ENCODE results near the gene CDK9. TPM values are rescaled to one million over a fixed set of nuclear protein-coding genes. Genes with fewer than 3 reads are reported as not detected.

Gene CDK9
- total and polyA plus RNA-seq, 2 experiments from 2014 or later: 58.5 to 84.3 TPM

DNA sequence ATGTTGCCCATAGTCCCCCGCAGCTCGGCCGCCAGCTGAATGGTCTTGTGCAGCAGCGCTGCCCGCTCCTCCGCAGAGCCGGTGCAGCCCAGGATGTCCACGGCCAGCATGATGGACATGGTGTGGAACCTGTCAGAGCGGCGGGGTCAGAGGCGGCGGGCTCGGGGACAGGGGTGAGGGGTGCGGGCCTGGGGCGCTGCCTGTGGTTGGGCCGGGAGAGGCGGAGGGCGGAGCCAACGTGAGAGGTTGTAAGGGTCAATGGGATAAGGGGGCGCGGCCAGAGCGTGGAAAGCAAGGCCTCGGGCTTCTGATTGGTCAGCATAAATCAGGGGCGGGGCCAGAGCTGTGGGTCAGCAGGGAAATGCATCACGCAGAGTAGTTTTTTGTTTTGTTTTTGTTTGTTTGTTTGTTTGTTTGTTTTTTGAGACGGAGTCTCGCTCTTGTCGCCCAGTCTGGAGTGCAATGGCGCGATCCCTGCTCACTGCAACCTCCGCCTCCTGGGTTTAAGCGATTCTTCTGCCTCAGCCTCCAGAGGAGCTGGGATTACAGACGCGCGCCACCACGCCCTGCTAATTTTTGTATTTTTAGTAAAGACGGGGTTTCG is 43.9 kb upstream of the CDK9 start:
- Histone ChIP-seq H3K4me3 (peak overlapping the region; percentile 80), H2AFZ (peak overlapping the region; percentile 85; the same call in 1 of the 2 replicates), H3K27ac (ENCODE audit: low read depth) (peak overlapping the region; percentile 90), H3K4me2 (peak overlapping the region; percentile 95), H3K27me3 (ENCODE audit: insufficient read depth) (no peaks in the 10 kb centered on the region), H3K79me2 (replicated peaks; ENCODE audit: insufficient read depth) (no peaks in the 10 kb centered on the region), H3F3A (replicated peaks; ENCODE audit: low read depth) (0 out of 2 replicates have a peak, but pooled peaks cover 6% of the 10 kb centered on the region), H3K9me2 (ENCODE audit: insufficient read depth) (no peaks in the 10 kb centered on the region), H4K20me1 (replicated peaks; ENCODE audit: insufficient read depth) (no peaks in the 10 kb centered on the region; the same call in 1 of the 2 replicates), H3K36me3 (ENCODE audit: insufficient read depth) (no peaks in the 10 kb centered on the region), H3K4me1 (ENCODE audit: insufficient read depth) (no peaks in the 10 kb centered on the region; the same call in 1 of the 2 replicates)
- no peaks in the 10 kb centered on the region for H3K9me3 Mint-ChIP-seq
- H3K27me3 Mint-ChIP-seq (ENCODE audit: insufficient read depth, low read depth, poor library complexity): peaks cover 9% of the 10 kb centered on the region
- H3K36me3 Mint-ChIP-seq (ENCODE audit: low read depth): no peaks in the 10 kb centered on the region
- peak; percentile 91 for ATAC-seq
- peak overlapping the region; percentile 85 for H3K4me3 Mint-ChIP-seq
- H3K4me1 Mint-ChIP-seq: peaks cover 6% of the 10 kb centered on the region; the same call in 2 of the 3 replicates
- no peak for TF ChIP-seq NANOG (IDR thresholded peaks at IDR 0.05; ENCODE audit: borderline replicate concordance)
- no peak for TF ChIP-seq EZH2 (IDR thresholded peaks at IDR 0.05; ENCODE audit: low read depth, unreplicated experiment)
- no peak for TF ChIP-seq ZNF331 (CRISPR knock-in tag; IDR thresholded peaks at IDR 0.05; ENCODE audit: low read depth)
- TF ChIP-seq POLR2AphosphoS5 (IDR thresholded peaks at IDR 0.05; ENCODE audit: low read depth): no peak
- TF ChIP-seq, protein P1, sequence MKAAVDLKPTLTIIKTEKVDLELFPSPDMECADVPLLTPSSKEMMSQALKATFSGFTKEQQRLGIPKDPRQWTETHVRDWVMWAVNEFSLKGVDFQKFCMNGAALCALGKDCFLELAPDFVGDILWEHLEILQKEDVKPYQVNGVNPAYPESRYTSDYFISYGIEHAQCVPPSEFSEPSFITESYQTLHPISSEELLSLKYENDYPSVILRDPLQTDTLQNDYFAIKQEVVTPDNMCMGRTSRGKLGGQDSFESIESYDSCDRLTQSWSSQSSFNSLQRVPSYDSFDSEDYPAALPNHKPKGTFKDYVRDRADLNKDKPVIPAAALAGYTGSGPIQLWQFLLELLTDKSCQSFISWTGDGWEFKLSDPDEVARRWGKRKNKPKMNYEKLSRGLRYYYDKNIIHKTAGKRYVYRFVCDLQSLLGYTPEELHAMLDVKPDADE (IDR thresholded peaks at IDR 0.05): no peak
- TF ChIP-seq CREB1 (CRISPR knock-in tag; IDR thresholded peaks at IDR 0.05; ENCODE audit: low read depth): no peak
- no peak for TF ChIP-seq ZNF114 (CRISPR knock-in tag; IDR thresholded peaks at IDR 0.05)
- TF ChIP-seq EZH2phosphoT487 (IDR thresholded peaks at IDR 0.05; ENCODE audit: unreplicated experiment): no peak
- TF ChIP-seq STAT1 (IDR thresholded peaks at IDR 0.05; ENCODE audit: unreplicated experiment): no peak
- TF ChIP-seq, protein P2, sequence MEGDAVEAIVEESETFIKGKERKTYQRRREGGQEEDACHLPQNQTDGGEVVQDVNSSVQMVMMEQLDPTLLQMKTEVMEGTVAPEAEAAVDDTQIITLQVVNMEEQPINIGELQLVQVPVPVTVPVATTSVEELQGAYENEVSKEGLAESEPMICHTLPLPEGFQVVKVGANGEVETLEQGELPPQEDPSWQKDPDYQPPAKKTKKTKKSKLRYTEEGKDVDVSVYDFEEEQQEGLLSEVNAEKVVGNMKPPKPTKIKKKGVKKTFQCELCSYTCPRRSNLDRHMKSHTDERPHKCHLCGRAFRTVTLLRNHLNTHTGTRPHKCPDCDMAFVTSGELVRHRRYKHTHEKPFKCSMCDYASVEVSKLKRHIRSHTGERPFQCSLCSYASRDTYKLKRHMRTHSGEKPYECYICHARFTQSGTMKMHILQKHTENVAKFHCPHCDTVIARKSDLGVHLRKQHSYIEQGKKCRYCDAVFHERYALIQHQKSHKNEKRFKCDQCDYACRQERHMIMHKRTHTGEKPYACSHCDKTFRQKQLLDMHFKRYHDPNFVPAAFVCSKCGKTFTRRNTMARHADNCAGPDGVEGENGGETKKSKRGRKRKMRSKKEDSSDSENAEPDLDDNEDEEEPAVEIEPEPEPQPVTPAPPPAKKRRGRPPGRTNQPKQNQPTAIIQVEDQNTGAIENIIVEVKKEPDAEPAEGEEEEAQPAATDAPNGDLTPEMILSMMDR (conservative IDR thresholded peaks at IDR 0.05; ENCODE audit: low read depth in 2 of 2): no peak
- TF ChIP-seq, protein P3, sequence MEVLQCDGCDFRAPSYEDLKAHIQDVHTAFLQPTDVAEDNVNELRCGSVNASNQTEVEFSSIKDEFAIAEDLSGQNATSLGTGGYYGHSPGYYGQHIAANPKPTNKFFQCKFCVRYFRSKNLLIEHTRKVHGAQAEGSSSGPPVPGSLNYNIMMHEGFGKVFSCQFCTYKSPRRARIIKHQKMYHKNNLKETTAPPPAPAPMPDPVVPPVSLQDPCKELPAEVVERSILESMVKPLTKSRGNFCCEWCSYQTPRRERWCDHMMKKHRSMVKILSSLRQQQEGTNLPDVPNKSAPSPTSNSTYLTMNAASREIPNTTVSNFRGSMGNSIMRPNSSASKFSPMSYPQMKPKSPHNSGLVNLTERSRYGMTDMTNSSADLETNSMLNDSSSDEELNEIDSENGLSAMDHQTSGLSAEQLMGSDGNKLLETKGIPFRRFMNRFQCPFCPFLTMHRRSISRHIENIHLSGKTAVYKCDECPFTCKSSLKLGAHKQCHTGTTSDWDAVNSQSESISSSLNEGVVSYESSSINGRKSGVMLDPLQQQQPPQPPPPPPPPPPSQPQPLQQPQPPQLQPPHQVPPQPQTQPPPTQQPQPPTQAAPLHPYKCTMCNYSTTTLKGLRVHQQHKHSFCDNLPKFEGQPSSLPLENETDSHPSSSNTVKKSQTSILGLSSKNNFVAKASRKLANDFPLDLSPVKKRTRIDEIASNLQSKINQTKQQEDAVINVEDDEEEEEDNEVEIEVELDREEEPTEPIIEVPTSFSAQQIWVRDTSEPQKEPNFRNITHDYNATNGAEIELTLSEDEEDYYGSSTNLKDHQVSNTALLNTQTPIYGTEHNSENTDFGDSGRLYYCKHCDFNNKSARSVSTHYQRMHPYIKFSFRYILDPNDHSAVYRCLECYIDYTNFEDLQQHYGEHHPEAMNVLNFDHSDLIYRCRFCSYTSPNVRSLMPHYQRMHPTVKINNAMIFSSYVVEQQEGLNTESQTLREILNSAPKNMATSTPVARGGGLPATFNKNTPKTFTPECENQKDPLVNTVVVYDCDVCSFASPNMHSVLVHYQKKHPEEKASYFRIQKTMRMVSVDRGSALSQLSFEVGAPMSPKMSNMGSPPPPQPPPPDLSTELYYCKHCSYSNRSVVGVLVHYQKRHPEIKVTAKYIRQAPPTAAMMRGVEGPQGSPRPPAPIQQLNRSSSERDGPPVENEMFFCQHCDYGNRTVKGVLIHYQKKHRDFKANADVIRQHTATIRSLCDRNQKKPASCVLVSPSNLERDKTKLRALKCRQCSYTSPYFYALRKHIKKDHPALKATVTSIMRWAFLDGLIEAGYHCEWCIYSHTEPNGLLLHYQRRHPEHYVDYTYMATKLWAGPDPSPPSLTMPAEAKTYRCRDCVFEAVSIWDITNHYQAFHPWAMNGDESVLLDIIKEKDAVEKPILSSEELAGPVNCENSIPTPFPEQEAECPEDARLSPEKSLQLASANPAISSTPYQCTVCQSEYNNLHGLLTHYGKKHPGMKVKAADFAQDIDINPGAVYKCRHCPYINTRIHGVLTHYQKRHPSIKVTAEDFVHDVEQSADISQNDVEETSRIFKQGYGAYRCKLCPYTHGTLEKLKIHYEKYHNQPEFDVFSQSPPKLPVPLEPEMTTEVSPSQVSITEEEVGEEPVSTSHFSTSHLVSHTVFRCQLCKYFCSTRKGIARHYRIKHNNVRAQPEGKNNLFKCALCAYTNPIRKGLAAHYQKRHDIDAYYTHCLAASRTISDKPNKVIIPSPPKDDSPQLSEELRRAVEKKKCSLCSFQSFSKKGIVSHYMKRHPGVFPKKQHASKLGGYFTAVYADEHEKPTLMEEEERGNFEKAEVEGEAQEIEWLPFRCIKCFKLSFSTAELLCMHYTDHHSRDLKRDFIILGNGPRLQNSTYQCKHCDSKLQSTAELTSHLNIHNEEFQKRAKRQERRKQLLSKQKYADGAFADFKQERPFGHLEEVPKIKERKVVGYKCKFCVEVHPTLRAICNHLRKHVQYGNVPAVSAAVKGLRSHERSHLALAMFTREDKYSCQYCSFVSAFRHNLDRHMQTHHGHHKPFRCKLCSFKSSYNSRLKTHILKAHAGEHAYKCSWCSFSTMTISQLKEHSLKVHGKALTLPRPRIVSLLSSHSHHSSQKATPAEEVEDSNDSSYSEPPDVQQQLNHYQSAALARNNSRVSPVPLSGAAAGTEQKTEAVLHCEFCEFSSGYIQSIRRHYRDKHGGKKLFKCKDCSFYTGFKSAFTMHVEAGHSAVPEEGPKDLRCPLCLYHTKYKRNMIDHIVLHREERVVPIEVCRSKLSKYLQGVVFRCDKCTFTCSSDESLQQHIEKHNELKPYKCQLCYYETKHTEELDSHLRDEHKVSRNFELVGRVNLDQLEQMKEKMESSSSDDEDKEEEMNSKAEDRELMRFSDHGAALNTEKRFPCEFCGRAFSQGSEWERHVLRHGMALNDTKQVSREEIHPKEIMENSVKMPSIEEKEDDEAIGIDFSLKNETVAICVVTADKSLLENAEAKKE (CRISPR knock-in tag; IDR thresholded peaks at IDR 0.05): no peak
- TF ChIP-seq, protein P4, sequence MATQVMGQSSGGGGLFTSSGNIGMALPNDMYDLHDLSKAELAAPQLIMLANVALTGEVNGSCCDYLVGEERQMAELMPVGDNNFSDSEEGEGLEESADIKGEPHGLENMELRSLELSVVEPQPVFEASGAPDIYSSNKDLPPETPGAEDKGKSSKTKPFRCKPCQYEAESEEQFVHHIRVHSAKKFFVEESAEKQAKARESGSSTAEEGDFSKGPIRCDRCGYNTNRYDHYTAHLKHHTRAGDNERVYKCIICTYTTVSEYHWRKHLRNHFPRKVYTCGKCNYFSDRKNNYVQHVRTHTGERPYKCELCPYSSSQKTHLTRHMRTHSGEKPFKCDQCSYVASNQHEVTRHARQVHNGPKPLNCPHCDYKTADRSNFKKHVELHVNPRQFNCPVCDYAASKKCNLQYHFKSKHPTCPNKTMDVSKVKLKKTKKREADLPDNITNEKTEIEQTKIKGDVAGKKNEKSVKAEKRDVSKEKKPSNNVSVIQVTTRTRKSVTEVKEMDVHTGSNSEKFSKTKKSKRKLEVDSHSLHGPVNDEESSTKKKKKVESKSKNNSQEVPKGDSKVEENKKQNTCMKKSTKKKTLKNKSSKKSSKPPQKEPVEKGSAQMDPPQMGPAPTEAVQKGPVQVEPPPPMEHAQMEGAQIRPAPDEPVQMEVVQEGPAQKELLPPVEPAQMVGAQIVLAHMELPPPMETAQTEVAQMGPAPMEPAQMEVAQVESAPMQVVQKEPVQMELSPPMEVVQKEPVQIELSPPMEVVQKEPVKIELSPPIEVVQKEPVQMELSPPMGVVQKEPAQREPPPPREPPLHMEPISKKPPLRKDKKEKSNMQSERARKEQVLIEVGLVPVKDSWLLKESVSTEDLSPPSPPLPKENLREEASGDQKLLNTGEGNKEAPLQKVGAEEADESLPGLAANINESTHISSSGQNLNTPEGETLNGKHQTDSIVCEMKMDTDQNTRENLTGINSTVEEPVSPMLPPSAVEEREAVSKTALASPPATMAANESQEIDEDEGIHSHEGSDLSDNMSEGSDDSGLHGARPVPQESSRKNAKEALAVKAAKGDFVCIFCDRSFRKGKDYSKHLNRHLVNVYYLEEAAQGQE (IDR thresholded peaks at IDR 0.05; ENCODE audit: unreplicated experiment): no peak
- TF ChIP-seq JUNB (IDR thresholded peaks at IDR 0.05; ENCODE audit: unreplicated experiment): no peak
- DNase-seq (ENCODE audit: low spot score): peak; percentile 99
- H3K27ac Mint-ChIP-seq: peak overlapping the region; percentile 80
